Astrocyte (in vitro differentiated cells and primary cell): ENCODE results near the gene ADSS1. TPM values are rescaled to one million over a fixed set of nuclear protein-coding genes. Genes with fewer than 3 reads are reported as not detected.

ENCODE experiments used
- DNase-seq: peaks from one replicate; pipeline ENCODE4 v3.0.0-alpha.2; 2010; ENCODE audit warnings: low read depth
- FAIRE-seq: peaks from 2 replicates; lab custom pipeline; 2011; peaks lifted over from hg19 to GRCh38; lab: Jason Lieb, UNC
- H2AFZ ChIP-seq: 2 replicates; pipeline ENCODE4 v1.6.0; 2012; ENCODE audit warnings: low read depth, low read length, inconsistent platforms
- H3K27ac ChIP-seq: 2 replicates; pipeline ENCODE4 v1.5.1; 2011; ENCODE audit warnings: low read depth, low read length, inconsistent platforms
- H3K27me3 ChIP-seq: 2 replicates; pipeline ENCODE4 v1.6.0; 2011; ENCODE audit warnings: low read length, inconsistent platforms; ENCODE audit not compliant: insufficient read depth
- H3K36me3 ChIP-seq: 2 replicates; pipeline ENCODE4 v1.5.1; 2011; ENCODE audit warnings: low read length, inconsistent platforms; ENCODE audit not compliant: insufficient read depth
- H3K4me1 ChIP-seq: 2 replicates; pipeline ENCODE4 v1.5.1; 2011; ENCODE audit warnings: low read length, inconsistent platforms; ENCODE audit not compliant: insufficient read depth
- H3K4me2 ChIP-seq: 2 replicates; pipeline ENCODE4 v1.6.0; 2012; ENCODE audit warnings: low read length, inconsistent platforms
- H3K4me3 ChIP-seq: 2 replicates; pipeline ENCODE4 v1.5.1; 2011; ENCODE audit warnings: low read depth, mild to moderate bottlenecking, low read length, inconsistent platforms; ENCODE audit not compliant: insufficient read depth
- H3K79me2 ChIP-seq: 2 replicates; pipeline ENCODE4 v1.6.0; 2012; ENCODE audit warnings: mild to moderate bottlenecking, low read length, inconsistent platforms; ENCODE audit not compliant: insufficient read depth
- H3K9ac ChIP-seq: 2 replicates; pipeline ENCODE4 v1.6.0; 2012; ENCODE audit warnings: mild to moderate bottlenecking, low read length, inconsistent platforms
- H3K9me3 ChIP-seq: 2 replicates; pipeline ENCODE4 v1.5.1; 2012; ENCODE audit warnings: low read depth, mild to moderate bottlenecking, low read length, inconsistent platforms; ENCODE audit not compliant: insufficient read depth
- H4K20me1 ChIP-seq: 2 replicates; pipeline ENCODE4 v1.6.0; 2012; ENCODE audit warnings: low read length, inconsistent platforms; ENCODE audit not compliant: insufficient read depth
- H3K27ac Mint-ChIP-seq: one replicate; pipeline ENCODE4 v1.8.0; 2021; ENCODE audit warnings: mild to moderate bottlenecking, mixed read lengths; ENCODE audit not compliant: unreplicated experiment
- H3K27me3 Mint-ChIP-seq: one replicate; pipeline ENCODE4 v1.8.0; 2021; ENCODE audit warnings: low read depth, mixed read lengths; ENCODE audit not compliant: unreplicated experiment
- H3K36me3 Mint-ChIP-seq: one replicate; pipeline ENCODE4 v1.8.0; 2021; ENCODE audit warnings: low read depth, mixed read lengths; ENCODE audit not compliant: unreplicated experiment
- H3K4me1 Mint-ChIP-seq: one replicate; pipeline ENCODE4 v1.8.0; 2021; ENCODE audit warnings: low read depth, mixed read lengths; ENCODE audit not compliant: unreplicated experiment
- H3K4me3 Mint-ChIP-seq: one replicate; pipeline ENCODE4 v1.8.0; 2021; ENCODE audit warnings: mild to moderate bottlenecking, moderate library complexity, mixed read lengths; ENCODE audit not compliant: unreplicated experiment
- H3K9me3 Mint-ChIP-seq: one replicate; pipeline ENCODE4 v1.8.0; 2021; ENCODE audit warnings: mild to moderate bottlenecking, mixed read lengths; ENCODE audit not compliant: unreplicated experiment
- CTCF ChIP-seq: IDR thresholded peaks from 2 replicates; pipeline ENCODE4 v1.5.1; 2011; ENCODE audit warnings: low read depth, mild to moderate bottlenecking, inconsistent platforms, low read length, moderate library complexity; ENCODE audit not compliant: insufficient read depth
- EZH2 ChIP-seq: IDR thresholded peaks from 2 replicates; pipeline ENCODE4 v1.6.1; 2012; ENCODE audit warnings: mild to moderate bottlenecking, low read length, inconsistent platforms; ENCODE audit not compliant: insufficient read depth
- total RNA-seq: library from RNA; stranded (reverse); gene quantifications from 2 replicates; pipeline ENCODE4 v1.2.1, GENCODE V29; 2021

ADSS1 gene
- total RNA-seq, 1 donor from 2014 or later = 4.4 TPM

- Histone ChIP-seq H3K4me2 (no peak overlapping the region), H3K27ac (no peak overlapping the region), H3K36me3 (peaks cover 4% of the 10 kb centered on the region), H3K9ac (no peak overlapping the region), H4K20me1 (peaks cover 49% of the 10 kb centered on the region), H3K79me2 (peaks cover 12% of the 10 kb centered on the region), H3K9me3 (no peaks in the 10 kb centered on the region), H2AFZ (no peak overlapping the region), H3K4me3 (no peak overlapping the region), H3K27me3 (no peaks in the 10 kb centered on the region), H3K4me1 (no peaks in the 10 kb centered on the region)
- Mint-ChIP-seq H3K4me1 (no peaks in the 10 kb centered on the region), H3K36me3 (peaks cover 21% of the 10 kb centered on the region), H3K4me3 (no peak overlapping the region), H3K27me3 (no peaks in the 10 kb centered on the region), H3K27ac (no peak overlapping the region), H3K9me3 (no peaks in the 10 kb centered on the region)
- DNase-seq (no peak), FAIRE-seq (no peak)
- TF ChIP-seq CTCF (no peak), EZH2 (no peak)
Observed at GRCh38 chr14:104774453-104775072, 50.5 kb downstream of the ADSS1 start.

- no peak for DNase-seq
- Mint-ChIP-seq H3K36me3 (peaks cover 17% of the 10 kb centered on the region), H3K27me3 (no peaks in the 10 kb centered on the region), H3K9me3 (no peaks in the 10 kb centered on the region), H3K27ac (no peak overlapping the region), H3K4me1 (no peaks in the 10 kb centered on the region), H3K4me3 (no peak overlapping the region)
- H3K4me1 ChIP-seq = no peaks in the 10 kb centered on the region
- no peak overlapping the region for H3K9ac ChIP-seq
- no peak overlapping the region for H2AFZ ChIP-seq
- no peak overlapping the region for H3K4me2 ChIP-seq
- H3K27ac ChIP-seq = no peak overlapping the region
- TF ChIP-seq CTCF = no peak
- no peak for TF ChIP-seq EZH2
- no peaks in the 10 kb centered on the region for H3K27me3 ChIP-seq
- H3K4me3 ChIP-seq = no peak overlapping the region
- H3K79me2 ChIP-seq = peaks cover 12% of the 10 kb centered on the region
- H3K36me3 ChIP-seq = peaks cover 4% of the 10 kb centered on the region
- FAIRE-seq = no peak
- peaks cover 50% of the 10 kb centered on the region for H4K20me1 ChIP-seq
- no peaks in the 10 kb centered on the region for H3K9me3 ChIP-seq
Observed at GRCh38 chr14:104775073-104775489, 51.1 kb downstream of the ADSS1 start.

- Histone ChIP-seq H3K9me3 (no peaks in the 10 kb centered on the region), H3K4me1 (no peaks in the 10 kb centered on the region), H3K4me2 (no peak overlapping the region), H3K79me2 (peaks cover 12% of the 10 kb centered on the region), H2AFZ (no peak overlapping the region), H3K4me3 (no peak overlapping the region), H3K9ac (no peak overlapping the region), H4K20me1 (peaks cover 59% of the 10 kb centered on the region), H3K27me3 (no peaks in the 10 kb centered on the region), H3K27ac (no peak overlapping the region), H3K36me3 (no peaks in the 10 kb centered on the region)
- no peak for DNase-seq
- Mint-ChIP-seq H3K4me1 (no peaks in the 10 kb centered on the region), H3K27me3 (no peaks in the 10 kb centered on the region), H3K4me3 (no peak overlapping the region), H3K9me3 (no peaks in the 10 kb centered on the region), H3K27ac (no peak overlapping the region), H3K36me3 (peaks cover 12% of the 10 kb centered on the region)
- no peak for FAIRE-seq
- no peak for TF ChIP-seq CTCF
Observed at GRCh38 chr14:104776481-104776880, 52.5 kb downstream of the ADSS1 start.
